ENCODE results near the gene KLHL29. TPM values are rescaled to one million over a fixed set of nuclear protein-coding genes. Genes with fewer than 3 reads are reported as not detected.

KLHL29 gene
- total RNA-seq, 1 experiment from 2014 or later, result 3.8 TPM

- Histone ChIP-seq H3K36me3 (ENCODE audit: insufficient read depth, low read length) (no peaks in the 10 kb centered on the region), H3K9me3 (ENCODE audit: low read length) (no peaks in the 10 kb centered on the region), H3K9me2 (replicated peaks; ENCODE audit: insufficient read depth, low read length) (no peaks in the 10 kb centered on the region), H4K20me1 (ENCODE audit: insufficient read depth, low read depth, low read length) (no peaks in the 10 kb centered on the region), H2AFZ (ENCODE audit: low read length) (no peak overlapping the region), H3K4me3 (ENCODE audit: low read length) (no peak overlapping the region), H3K27me3 (ENCODE audit: low read length) (no peaks in the 10 kb centered on the region), H3K27ac (ENCODE audit: low read length) (no peak overlapping the region), H3K9ac (ENCODE audit: low read length) (no peak overlapping the region), H3K4me2 (ENCODE audit: low read depth, low read length, poor library complexity, severe bottlenecking) (no peak overlapping the region), H3K4me1 (ENCODE audit: low read length) (no peaks in the 10 kb centered on the region), H3K79me2 (ENCODE audit: low read length) (no peaks in the 10 kb centered on the region)
- DNase-seq, result no peak
Measured at GRCh38 chr2:23556929-23557328, 171.9 kb downstream of the KLHL29 start.

- no peaks in the 10 kb centered on the region for H3K79me2 ChIP-seq (ENCODE audit: low read length)
- H3K4me1 ChIP-seq (ENCODE audit: low read length), result no peaks in the 10 kb centered on the region
- H3K27ac ChIP-seq (ENCODE audit: low read length), result no peak overlapping the region
- no peaks in the 10 kb centered on the region for H3K27me3 ChIP-seq (ENCODE audit: low read length)
- no peak for DNase-seq
- no peak overlapping the region for H2AFZ ChIP-seq (ENCODE audit: low read length)
- H3K9ac ChIP-seq (ENCODE audit: low read length), result no peak overlapping the region
- no peak overlapping the region for H3K4me2 ChIP-seq (ENCODE audit: low read depth, low read length, poor library complexity, severe bottlenecking)
- H3K9me2 ChIP-seq (replicated peaks; ENCODE audit: insufficient read depth, low read length), result no peaks in the 10 kb centered on the region
- H3K36me3 ChIP-seq (ENCODE audit: insufficient read depth, low read length), result no peaks in the 10 kb centered on the region
- H4K20me1 ChIP-seq (ENCODE audit: insufficient read depth, low read depth, low read length), result no peaks in the 10 kb centered on the region
- H3K4me3 ChIP-seq (ENCODE audit: low read length), result no peak overlapping the region
- H3K9me3 ChIP-seq (ENCODE audit: low read length), result no peaks in the 10 kb centered on the region
Measured at GRCh38 chr2:23557455-23557854, 172.5 kb downstream of the KLHL29 start.

DNA sequence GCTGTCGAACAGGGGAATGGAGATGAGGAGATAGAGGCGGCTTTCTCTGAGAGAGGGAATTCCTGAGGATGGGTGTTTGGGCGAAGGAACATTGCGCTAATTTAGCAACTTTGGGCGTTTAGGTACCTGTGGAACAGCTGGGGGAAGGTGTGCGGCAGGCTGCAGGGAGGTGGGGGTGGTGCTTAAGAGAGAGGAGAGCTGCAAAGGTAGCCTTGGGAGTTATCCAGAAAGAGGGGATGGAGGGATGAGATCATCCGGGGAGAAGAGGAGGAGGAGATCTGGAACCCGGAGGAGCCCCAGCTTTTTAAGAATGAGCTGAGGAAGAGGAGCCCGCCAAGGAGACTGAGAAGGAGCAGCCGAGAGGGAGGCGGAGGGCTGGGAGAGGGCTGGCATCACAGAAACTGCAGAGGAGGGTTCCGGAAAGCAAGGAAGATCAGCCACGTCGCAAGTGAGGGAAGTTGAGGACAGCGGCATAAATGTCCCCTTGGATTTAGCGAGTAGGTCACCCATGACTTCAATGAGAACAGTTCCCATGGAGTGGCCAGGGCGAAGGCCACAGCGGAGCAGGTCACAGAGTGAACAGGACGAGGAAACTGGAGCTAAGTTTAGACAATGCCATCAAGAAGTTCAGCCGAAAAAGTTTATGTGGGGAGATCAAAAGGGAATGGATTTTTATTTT is 174.7 kb downstream of the KLHL29 start:
- H3K9ac ChIP-seq (ENCODE audit: low read length), result no peak overlapping the region
- H3K4me2 ChIP-seq (ENCODE audit: low read depth, low read length, poor library complexity, severe bottlenecking), result no peak overlapping the region
- no peak overlapping the region for H2AFZ ChIP-seq (ENCODE audit: low read length)
- no peak overlapping the region for H3K4me3 ChIP-seq (ENCODE audit: low read length)
- no peak for DNase-seq
- no peaks in the 10 kb centered on the region; the same call in 1 of the 2 replicates for H4K20me1 ChIP-seq (ENCODE audit: insufficient read depth, low read depth, low read length)
- no peaks in the 10 kb centered on the region for H3K9me2 ChIP-seq (replicated peaks; ENCODE audit: insufficient read depth, low read length)
- no peak overlapping the region for H3K27ac ChIP-seq (ENCODE audit: low read length)
- H3K36me3 ChIP-seq (ENCODE audit: insufficient read depth, low read length), result no peaks in the 10 kb centered on the region
- H3K79me2 ChIP-seq (ENCODE audit: low read length), result no peaks in the 10 kb centered on the region
- H3K9me3 ChIP-seq (ENCODE audit: low read length), result no peaks in the 10 kb centered on the region
- no peaks in the 10 kb centered on the region for H3K27me3 ChIP-seq (ENCODE audit: low read length)
- no peaks in the 10 kb centered on the region for H3K4me1 ChIP-seq (ENCODE audit: low read length)

DNA sequence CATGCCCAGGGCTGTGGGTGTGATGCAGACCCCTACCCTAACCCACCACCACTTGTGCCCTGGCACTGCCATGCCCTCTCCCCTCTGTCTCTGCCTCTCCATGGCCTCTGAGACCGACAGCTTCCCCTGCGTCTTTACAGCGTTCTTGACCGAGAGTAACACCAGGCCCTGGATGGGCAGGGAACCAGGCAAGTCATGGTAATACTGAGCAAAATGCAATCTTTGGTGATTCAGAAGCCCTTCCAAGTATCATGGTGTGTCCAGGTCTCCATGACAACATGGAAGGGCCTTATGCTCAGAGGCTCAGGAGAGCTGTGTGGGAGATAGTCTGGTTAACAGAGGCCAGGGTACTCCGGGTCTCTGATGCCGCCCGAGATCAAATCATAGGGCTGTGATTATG is 176.1 kb downstream of the KLHL29 start:
- H3K27me3 ChIP-seq (ENCODE audit: low read length), result no peaks in the 10 kb centered on the region
- no peak overlapping the region for H3K27ac ChIP-seq (ENCODE audit: low read length)
- H3K36me3 ChIP-seq (ENCODE audit: insufficient read depth, low read length), result no peaks in the 10 kb centered on the region
- no peaks in the 10 kb centered on the region; the same call in 1 of the 2 replicates for H4K20me1 ChIP-seq (ENCODE audit: insufficient read depth, low read depth, low read length)
- DNase-seq, result no peak
- no peaks in the 10 kb centered on the region for H3K9me3 ChIP-seq (ENCODE audit: low read length)
- H3K9ac ChIP-seq (ENCODE audit: low read length), result no peak overlapping the region
- no peak overlapping the region for H2AFZ ChIP-seq (ENCODE audit: low read length)
- H3K9me2 ChIP-seq (replicated peaks; ENCODE audit: insufficient read depth, low read length), result no peaks in the 10 kb centered on the region
- H3K4me3 ChIP-seq (ENCODE audit: low read length), result no peak overlapping the region
- no peaks in the 10 kb centered on the region for H3K4me1 ChIP-seq (ENCODE audit: low read length)
- no peak overlapping the region for H3K4me2 ChIP-seq (ENCODE audit: low read depth, low read length, poor library complexity, severe bottlenecking)
- H3K79me2 ChIP-seq (ENCODE audit: low read length), result no peaks in the 10 kb centered on the region

DNA sequence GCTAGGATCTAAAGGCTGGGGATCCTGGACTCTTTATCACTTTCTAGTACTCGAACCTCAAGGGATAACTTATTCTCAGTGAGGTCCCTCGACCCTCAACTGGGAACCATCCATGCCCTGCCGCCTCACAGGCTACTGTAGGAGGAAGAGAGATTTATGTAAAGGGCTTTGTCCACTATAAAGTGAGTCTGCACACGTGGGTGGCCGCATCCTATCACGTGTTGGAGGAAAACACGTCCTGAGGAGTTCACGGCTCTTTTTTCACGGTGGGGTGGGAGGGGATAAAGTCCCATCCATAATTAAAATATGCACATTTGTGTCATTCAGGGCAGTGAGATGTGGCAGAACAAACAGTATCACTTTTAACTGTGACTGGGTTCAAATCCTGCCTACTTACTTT is 176.6 kb downstream of the KLHL29 start:
- Histone ChIP-seq H3K9me3 (ENCODE audit: low read length) (no peaks in the 10 kb centered on the region), H2AFZ (ENCODE audit: low read length) (no peak overlapping the region), H3K27me3 (ENCODE audit: low read length) (no peaks in the 10 kb centered on the region), H3K4me1 (ENCODE audit: low read length) (no peaks in the 10 kb centered on the region), H3K4me2 (ENCODE audit: low read depth, low read length, poor library complexity, severe bottlenecking) (no peak overlapping the region), H3K9ac (ENCODE audit: low read length) (no peak overlapping the region), H3K36me3 (ENCODE audit: insufficient read depth, low read length) (no peaks in the 10 kb centered on the region), H3K27ac (ENCODE audit: low read length) (no peak overlapping the region), H3K79me2 (ENCODE audit: low read length) (no peaks in the 10 kb centered on the region), H4K20me1 (ENCODE audit: insufficient read depth, low read depth, low read length) (peaks cover 4% of the 10 kb centered on the region; the same call in 1 of the 2 replicates), H3K9me2 (replicated peaks; ENCODE audit: insufficient read depth, low read length) (no peaks in the 10 kb centered on the region), H3K4me3 (ENCODE audit: low read length) (no peak overlapping the region)
- no peak for DNase-seq

GRCh38 chr2:23562143-23562542 is 177.2 kb downstream of the KLHL29 start:
- Histone ChIP-seq H3K27me3 (ENCODE audit: low read length) (no peaks in the 10 kb centered on the region), H3K27ac (ENCODE audit: low read length) (no peak overlapping the region), H3K4me1 (ENCODE audit: low read length) (no peaks in the 10 kb centered on the region), H3K9me2 (replicated peaks; ENCODE audit: insufficient read depth, low read length) (no peaks in the 10 kb centered on the region), H3K4me3 (ENCODE audit: low read length) (no peak overlapping the region), H3K9ac (ENCODE audit: low read length) (no peak overlapping the region), H2AFZ (ENCODE audit: low read length) (no peak overlapping the region), H3K36me3 (ENCODE audit: insufficient read depth, low read length) (no peaks in the 10 kb centered on the region), H3K4me2 (ENCODE audit: low read depth, low read length, poor library complexity, severe bottlenecking) (no peak overlapping the region), H3K9me3 (ENCODE audit: low read length) (no peaks in the 10 kb centered on the region), H3K79me2 (ENCODE audit: low read length) (no peaks in the 10 kb centered on the region), H4K20me1 (ENCODE audit: insufficient read depth, low read depth, low read length) (peaks cover 5% of the 10 kb centered on the region; the same call in 1 of the 2 replicates)
- DNase-seq, result no peak

DNA sequence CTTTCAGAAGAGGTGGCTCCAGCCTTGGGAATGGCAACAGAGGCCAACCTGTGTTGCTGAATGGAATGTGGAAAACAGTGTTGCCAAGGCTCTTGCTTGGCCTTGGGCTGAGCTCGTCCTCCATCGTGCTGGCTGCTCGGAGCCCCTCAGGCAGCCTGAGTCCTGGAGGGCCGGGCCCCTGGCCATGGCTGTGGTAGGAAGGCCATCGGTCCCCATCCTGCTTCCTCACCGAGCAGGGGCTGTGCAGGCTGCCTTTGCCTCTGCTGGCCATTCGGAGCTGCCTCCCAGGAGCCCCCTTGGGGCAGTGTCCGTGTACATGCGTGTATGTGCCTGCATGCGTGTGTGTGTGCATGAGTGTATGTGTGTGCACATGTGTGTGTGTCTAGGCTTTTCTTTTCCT is 178.2 kb downstream of the KLHL29 start:
- Histone ChIP-seq H3K4me3 (ENCODE audit: low read length) (no peak overlapping the region), H3K9me3 (ENCODE audit: low read length) (no peaks in the 10 kb centered on the region), H4K20me1 (ENCODE audit: insufficient read depth, low read depth, low read length) (peaks cover 9% of the 10 kb centered on the region; the same call in 1 of the 2 replicates), H3K36me3 (ENCODE audit: insufficient read depth, low read length) (no peaks in the 10 kb centered on the region), H3K4me2 (ENCODE audit: low read depth, low read length, poor library complexity, severe bottlenecking) (no peak overlapping the region), H3K27ac (ENCODE audit: low read length) (no peak overlapping the region), H3K79me2 (ENCODE audit: low read length) (no peaks in the 10 kb centered on the region), H3K9ac (ENCODE audit: low read length) (no peak overlapping the region), H2AFZ (ENCODE audit: low read length) (no peak overlapping the region), H3K27me3 (ENCODE audit: low read length) (no peaks in the 10 kb centered on the region), H3K9me2 (replicated peaks; ENCODE audit: insufficient read depth, low read length) (no peaks in the 10 kb centered on the region), H3K4me1 (ENCODE audit: low read length) (no peaks in the 10 kb centered on the region)
- DNase-seq, result no peak

GRCh38 chr2:23563673-23564614 is 179.0 kb downstream of the KLHL29 start:
- H3K9me3 ChIP-seq (ENCODE audit: low read length), result no peaks in the 10 kb centered on the region
- H3K27me3 ChIP-seq (ENCODE audit: low read length), result no peaks in the 10 kb centered on the region
- no peak overlapping the region for H2AFZ ChIP-seq (ENCODE audit: low read length)
- H3K4me3 ChIP-seq (ENCODE audit: low read length), result no peak overlapping the region
- H3K79me2 ChIP-seq (ENCODE audit: low read length), result no peaks in the 10 kb centered on the region
- no peak overlapping the region for H3K9ac ChIP-seq (ENCODE audit: low read length)
- peaks cover 9% of the 10 kb centered on the region; the same call in 1 of the 2 replicates for H4K20me1 ChIP-seq (ENCODE audit: insufficient read depth, low read depth, low read length)
- no peaks in the 10 kb centered on the region for H3K9me2 ChIP-seq (replicated peaks; ENCODE audit: insufficient read depth, low read length)
- no peaks in the 10 kb centered on the region for H3K36me3 ChIP-seq (ENCODE audit: insufficient read depth, low read length)
- no peak overlapping the region for H3K4me2 ChIP-seq (ENCODE audit: low read depth, low read length, poor library complexity, severe bottlenecking)
- no peak for DNase-seq
- H3K4me1 ChIP-seq (ENCODE audit: low read length), result no peaks in the 10 kb centered on the region
- no peak overlapping the region for H3K27ac ChIP-seq (ENCODE audit: low read length)
